ENCODE measurements around the gene RANBP6.
"Not testable (repeated sequence)": the region's sequence is repeated elsewhere in the genome, so short reads cannot be mapped to it uniquely, and the experiment has no call there.

RANBP6 gene
- total RNA-seq = 154 to 162 reads per million in 2 donors

DNA sequence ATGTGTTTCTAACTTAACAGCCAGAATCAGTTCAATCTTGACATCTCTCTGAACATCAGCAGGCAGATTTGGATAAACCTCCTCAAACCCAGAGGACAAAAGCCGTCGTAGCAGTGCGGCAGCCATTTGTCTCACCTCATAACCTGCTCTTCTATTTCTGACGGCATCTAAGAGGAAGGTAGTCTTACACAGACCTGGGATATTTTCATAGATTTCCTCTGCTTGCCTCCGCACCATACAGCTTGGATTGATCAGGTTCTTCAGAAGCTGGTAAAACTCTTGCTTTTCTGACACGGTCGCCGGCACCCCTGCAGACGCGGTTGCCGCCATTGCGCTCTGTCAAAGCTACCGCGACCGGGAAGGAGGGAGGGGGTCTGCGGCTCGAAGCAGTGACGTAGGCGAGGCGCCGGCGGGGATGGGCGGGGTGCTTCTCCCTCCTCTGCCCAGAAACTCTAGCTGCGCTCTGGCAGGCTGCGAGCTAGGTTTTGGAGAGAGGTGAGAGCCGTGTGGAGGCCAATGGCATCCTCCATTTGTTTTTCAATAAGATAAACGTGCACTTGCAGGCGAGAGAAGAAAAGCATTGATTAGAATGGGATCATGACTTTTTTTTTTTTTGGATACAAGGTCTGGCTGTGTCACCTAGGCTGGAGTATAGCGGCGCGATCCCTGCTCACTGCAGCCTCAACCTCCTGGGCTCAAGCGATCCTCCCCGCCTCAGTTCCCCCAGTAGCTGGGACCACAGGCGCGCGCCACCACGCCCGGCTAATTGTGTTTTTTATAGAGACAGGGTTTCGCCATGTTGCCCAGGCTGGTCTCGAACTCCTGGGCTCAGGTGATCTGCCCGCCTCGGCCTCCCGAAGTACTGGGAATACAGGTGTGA is at the start of gene RANBP6:
Gene RANBP6, minus strand, starts transcription at position 347 of the 880 bp plus-strand sequence. Its CDS starts 17 bp downstream, at position 330.
- peak; percentile 80 for DNase-seq

DNA sequence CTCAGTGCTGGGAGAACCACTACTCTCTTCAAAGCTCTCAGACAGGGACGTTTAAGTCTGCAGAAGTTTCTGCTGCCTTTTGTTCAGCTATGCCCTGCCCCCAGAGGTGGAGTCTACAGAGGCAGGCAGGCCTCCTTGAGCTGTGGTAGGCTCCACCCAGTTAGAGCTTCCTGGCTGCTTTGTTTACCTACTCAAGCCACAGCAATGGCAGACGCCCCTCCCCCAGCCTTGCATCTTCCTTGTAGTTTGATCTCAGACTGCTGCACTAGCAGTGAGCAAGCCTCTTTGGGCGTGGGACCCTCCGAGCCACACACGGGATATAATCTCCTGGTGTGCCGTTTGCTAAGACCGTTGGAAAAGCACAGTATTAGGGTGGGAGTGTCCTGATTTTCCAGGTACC is 47.7 kb upstream of the RANBP6 start:
- not testable (repeated sequence) for DNase-seq

DNA sequence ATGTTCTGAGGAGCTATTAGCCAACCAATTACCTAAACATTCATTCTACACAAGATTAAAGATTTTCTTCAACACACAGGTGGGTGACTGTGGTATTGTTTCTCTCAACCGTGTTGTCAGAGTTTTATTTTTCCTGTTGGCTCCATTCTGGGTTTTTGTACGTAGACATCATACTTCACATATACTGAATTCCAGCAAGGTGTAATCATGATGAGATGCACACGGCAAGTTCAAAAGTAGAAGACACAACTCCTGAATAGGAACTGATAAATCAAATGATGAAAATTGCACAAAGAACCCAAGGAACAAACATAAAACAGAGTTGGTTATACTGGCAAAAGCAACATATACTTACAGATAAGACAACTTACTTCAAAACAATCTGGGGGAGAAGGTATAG is 40.2 kb upstream of the RANBP6 start:
- DNase-seq = no peak

DNA sequence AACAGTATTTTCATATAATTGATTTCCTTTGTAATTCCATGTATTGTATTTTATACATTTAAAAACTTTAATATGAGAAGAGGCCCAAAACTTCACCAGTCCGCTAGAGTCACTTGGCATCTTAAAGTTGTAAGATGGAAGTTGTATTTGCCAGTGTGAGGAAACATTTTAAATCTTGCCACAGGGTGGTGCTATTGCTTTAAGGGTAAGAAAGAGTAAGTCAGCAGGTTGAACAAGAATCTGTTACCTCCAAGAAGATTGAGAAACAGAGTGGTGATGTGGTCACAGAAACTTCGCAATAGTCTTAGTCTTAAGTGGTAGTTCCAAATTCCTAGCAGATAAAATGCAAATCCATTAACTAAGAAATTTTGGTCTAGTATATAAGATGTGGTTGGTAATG is 39.8 kb upstream of the RANBP6 start:
- DNase-seq = no peak

DNA sequence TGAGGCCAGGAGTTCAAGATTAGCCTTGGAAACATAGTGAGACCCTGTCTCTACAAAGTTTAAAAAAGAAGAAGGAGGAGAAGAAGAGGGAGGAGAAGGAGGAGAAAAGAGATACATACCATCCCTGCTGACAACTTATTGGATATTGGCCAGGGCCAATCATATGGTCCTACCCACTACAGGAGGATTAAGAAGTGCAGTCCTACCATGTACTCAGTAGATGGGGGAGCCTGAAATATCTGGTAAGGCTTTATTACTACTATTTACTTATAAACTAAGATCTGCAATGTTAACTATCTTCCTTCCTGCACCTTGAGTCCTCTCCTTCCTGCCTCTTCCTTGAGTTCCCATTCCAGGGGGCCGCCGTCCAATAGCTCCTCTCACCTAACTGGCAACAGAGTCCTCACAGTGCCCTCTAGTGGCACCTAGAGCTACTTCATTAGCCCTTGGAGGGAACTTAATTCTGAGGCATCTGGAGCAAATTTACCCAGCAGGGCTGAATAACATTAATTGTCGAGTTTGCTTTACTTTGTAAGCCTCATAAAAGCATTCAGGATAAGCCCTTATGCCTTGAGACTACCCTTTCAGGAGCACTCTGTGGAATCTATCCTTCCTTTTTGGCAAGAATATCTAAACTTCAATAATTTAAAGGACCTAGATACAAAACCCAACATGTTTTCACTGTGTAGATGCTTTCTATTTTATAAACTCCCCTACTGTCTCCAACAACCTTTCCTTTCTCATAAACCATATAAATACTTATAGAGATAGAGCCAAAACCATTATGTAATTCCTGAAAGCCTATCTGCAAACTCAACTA is 39.1 kb upstream of the RANBP6 start:
- no peak for DNase-seq

DNA sequence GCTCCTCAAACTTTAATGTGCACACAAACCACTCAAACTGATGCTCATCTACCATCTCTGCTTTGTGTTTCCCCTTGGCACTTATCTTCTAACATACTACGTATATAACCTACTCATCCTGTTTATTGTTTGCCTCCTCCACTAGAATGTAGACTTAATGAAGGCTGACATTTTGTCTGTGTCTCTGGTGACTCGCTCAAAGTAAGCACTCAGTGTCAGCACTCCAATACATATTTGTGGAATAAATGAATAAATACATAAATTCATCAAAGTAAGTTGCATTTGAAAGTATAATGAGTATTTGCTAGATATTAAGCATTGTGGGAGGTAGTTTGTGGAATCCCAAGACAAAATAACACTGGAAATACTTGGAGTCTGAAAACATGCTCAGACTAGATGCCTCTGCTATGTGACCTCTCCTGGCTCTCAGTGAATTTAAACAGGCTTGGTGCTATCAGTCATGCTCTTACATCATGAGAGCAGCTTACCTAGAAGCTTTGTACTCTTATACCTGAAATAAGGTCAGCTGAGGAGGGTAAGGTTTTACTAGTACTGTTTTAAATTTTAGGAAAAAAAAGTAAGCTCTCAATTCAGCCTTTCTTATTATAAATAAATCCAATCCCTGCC is 37.0 kb upstream of the RANBP6 start:
- no peak for DNase-seq

DNA sequence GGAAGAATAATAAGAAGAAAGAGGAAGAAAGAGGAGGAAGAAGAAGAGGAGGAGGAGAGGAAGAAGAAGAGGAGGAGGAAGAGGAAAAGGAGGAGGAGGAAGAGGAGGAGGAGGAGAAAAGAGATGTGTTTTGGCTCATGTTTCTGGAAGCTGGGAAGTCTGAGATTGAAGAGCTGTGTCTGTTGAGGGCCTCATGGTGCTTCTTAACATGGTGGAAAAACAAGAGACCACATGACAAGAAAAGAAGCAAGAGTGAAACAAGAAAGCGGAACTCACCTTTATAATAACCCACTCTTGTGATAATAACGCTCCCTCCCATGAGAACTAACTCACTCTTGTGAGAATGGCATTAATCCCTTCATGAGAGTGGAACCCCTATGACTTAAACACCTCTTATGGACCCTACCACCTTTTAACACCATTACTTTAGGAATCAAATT is 36.1 kb upstream of the RANBP6 start:
- DNase-seq = no peak

DNA sequence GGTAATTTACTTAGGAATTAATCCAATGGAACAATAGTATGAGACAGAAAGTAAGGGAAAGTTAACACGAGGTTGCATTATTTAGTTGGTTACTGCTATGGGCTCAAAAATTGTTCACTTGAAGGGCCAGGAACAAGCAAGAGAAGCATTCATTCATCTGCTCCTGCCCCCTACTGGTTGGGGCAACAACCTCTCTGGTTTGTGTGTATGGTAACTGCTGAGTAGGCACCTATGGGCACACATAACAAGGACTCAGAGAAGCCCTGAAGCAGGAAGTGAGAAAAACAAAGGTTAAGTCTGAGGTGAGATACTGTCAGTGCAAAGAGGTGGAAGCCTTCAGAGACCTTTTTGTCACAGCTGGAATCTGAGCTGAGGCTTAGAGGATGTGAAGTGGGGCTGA is 34.4 kb upstream of the RANBP6 start:
- no peak for DNase-seq

DNA sequence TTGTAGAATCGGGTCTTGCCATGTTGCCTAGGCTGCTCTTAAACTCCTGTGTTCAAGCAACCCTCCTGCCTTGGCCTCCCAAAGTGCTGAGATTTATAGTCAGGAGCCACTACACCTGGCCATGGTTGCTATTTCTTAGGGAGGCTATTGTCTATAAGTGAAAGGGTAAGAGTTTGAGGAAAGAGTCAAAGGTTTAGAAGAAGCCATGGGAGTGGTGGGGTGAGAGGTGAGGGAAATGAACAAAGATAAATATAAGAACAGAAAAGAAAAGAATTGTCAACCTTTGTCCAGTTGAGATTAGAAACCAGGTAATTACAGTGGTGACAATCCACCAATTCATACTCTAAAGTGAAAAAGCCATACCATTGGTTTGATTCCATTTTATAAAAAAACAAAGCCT is 32.6 kb upstream of the RANBP6 start:
- no peak for DNase-seq

DNA sequence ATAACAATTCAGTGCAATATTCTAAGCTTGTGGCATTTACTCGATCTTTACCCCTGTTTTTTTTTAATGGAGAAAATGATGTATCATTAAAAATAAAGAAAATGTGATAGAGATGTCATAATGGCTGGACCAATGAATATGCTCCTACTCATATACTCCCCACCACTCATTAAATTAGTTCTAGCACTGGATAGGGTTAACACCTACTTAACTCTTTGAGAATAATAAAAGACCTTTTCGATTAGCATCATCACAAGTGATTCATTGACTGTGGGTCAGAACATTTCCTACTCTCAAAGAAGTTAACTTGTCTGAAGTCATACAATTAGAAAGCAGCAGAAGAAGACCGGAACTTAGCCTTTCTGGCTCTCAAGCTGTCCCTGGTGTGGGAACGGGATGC is 31.6 kb upstream of the RANBP6 start:
- no peak for DNase-seq

DNA sequence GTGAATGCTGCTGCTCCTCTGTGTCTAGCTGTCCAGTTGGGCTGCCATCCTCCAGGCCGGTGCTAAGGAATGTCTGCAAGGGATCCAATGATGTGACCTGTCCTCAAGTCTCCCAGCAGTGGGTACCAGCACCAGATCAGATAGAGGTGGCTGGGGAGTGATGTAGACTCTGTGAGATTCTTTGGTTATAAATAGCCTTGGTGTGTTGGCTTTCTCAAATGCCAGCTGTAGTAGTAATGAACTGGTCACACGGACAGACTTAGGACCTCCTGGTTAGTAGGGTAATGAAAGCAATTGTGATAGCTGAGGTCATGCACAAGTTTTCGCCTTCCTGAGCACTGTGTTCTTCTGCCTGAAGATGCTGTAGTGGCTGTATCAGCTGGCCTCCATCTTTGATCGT is 29.9 kb upstream of the RANBP6 start:
- DNase-seq = no peak

DNA sequence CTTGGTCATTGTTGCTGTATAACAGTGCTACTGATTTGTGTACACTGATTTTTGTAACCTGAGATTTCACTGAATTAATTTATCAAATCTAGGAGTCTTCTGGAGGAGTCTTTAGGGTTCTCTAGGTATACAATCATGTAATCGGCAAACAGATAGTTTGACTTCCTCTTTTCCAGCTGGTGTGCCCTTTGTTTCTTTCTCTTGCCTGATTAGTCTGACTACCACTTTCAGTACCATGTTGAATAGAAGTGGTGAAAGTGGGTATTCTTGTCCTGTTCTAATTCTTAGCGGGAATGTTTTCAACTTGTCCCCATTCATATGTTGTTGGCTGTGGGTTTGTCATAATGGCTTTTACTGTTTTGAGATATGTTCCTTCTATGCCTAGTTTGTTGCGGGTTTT is 24.7 kb upstream of the RANBP6 start:
- no peak for DNase-seq

DNA sequence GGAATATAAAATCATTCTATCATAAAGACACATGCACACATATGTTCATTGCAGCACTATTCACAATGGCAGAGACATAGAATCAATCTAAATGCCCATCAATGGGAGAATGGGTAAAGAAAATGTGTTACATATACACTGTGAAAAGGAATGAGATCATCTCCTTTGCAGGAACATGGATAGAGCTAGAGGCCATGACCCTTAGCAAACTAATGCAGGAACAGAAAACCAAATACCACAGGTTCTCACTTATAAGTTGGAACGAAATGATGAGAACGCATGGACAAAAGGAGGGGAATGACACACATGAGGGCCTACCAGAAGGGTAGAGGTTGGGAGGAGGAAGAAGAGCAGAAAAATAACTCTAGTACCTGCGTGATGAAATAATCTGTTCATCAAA is 21.0 kb upstream of the RANBP6 start:
- no peak for DNase-seq

DNA sequence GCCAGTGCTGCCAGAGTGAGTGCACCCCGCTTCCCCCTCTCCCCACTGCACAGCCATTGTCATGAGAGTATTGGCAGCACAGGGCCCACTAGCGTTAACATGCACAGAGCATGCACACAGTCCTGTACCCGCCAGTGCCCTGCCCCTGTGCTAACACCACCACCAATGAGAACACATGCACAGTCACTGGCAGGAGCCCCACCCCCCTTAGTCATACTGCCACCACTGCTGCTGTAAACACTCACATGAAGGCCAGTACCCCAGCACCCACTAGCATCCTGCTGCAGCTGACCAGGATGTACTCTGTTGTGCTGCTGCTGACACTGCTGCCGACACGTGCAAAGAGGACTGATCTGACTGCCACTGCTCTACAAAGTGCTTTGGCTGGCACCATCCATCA is 19.5 kb upstream of the RANBP6 start:
- no peak for DNase-seq

DNA sequence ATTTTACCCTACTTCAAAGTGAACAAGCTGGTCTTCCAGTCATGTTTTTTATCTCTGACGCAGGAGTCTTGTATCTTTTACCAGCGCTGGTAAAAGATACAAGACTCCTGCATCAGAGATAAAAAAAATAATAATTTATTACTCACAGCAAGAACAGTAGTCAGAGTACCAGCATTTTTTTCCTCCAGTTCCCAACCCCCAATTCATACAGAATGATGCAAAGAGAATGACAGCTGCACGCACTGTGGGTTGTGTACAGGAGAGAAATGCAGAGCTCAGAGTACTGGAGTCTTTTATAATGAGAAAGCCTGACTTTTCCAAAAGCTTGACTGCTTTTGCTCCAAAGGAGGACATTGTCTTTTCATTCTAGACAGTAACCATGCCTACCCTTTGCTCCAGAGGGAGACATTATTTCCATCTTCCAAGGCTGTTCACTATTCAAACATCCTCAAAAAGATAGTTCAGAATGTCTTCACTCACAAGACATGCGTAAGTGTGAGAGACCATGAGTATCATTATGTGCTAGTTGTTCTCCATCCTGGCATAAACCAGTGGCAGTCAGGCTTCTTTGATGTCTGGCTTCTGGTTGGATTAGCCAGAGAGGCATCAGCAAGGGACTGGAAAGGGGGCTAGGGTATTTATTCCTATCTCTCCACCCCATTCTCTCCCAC is 14.3 kb upstream of the RANBP6 start:
- no peak for DNase-seq

DNA sequence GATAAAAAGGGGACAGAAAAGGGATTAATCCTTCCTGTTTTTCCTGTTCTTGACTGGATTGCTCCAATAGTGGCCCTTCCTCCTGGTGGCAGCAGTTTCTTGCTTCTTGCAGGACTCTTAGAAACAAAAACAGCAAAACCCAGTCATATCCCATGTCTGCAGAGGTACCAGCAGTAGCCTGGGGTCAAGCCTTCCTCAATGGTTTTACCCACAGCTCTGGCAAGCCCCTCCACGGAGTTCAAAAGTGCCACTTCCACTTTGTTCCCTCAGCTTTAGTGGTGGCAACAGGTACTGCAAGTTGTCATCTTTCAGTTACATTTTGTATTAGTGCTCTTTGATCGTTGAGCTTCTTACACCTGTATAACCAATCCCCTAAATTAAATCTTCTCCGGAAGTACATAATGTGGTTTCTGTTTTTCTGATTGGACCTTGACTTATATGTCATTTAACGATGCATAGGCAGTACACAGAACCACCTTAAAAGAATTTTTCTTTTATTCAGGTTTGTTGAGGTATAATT is 8.7 kb upstream of the RANBP6 start:
- no peak for DNase-seq

DNA sequence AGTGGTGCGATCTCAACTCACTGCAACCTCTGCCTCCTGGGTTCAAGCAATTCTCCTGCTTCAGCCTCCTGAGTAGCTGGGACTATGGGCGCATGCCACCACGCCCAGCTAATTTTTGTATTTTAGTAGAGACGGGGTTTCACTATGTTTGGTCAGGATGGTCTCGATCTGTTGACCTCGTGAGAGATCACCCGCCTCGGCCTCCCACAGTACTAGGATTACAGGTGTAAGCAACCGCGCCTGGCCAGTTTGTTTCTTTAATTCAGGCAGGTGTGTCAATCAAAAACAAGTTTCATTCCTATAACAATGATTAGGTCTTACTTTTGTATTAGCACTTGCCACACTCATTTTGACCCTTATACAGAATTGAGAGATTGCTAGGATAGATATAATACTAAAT is 1.6 kb upstream of the RANBP6 start:
- not testable (repeated sequence) for DNase-seq

DNA sequence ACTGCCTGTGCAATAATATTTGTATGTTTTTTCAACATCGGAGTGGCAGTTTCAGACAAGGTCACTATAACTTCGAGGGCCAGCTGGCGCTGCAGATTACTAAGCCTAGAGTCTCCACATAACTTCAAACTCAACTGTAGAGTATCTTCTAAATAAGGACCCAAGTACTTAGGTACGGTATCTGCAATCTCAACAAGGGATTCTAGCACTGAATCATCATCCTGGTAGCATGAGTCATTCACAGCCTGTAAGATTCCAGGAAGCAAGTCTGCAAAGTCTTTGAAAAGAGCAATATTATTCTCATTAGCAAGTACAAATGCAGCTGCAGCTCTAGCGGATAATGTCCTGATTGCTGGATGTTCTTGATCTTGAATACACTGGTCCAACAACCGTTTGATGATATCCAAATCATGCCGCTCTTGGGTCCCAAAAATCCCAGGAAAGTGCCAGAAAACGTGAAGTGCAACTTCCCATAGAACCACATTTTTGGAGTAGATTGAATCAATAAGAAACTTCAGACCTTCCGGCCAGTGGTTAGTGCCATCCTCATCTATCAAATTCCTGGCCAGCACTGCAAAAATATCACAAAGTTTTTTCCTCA is 654 bp downstream of the RANBP6 start:
- DNase-seq = no peak

DNA sequence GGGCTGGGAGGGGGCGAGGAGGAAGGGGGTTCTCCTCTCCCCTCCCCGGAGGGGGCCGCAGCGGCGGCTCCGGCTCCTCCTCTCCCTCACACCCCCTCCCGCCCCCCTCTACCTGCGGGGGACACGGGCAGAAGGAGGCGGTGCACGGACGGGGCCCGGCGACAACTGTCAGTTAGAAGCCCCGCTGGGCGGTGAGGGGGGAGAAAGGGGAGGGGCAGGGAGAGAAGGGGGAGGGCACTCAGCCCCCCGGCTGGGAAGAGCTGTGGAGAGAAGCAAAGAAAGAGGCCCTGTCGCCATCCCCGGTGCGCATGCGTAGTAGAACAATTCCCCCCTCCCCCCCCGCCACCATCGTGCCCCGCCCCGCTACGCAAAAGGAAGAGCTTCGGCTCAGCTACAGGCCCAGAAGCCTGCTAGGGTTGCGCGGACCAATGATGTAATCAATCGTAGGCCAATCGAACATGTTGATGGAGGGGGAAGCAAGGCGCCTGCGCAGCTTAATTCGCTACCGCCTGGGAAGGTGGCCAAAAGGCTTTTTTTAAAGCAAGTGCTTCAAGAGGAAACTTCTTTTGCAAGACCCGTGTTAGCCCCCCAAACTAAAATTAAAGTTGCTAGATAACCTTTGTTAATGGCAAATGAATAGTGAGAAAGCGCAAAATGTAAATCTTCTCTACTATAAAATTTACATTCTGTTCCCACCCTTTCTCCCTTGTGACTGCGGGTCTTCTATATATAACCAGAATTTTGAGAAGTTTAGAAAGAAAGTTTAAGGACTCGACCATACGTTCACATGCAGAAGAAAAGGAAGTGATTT is 7.0 kb downstream of the RANBP6 start:
- DNase-seq = peak; percentile 75

DNA sequence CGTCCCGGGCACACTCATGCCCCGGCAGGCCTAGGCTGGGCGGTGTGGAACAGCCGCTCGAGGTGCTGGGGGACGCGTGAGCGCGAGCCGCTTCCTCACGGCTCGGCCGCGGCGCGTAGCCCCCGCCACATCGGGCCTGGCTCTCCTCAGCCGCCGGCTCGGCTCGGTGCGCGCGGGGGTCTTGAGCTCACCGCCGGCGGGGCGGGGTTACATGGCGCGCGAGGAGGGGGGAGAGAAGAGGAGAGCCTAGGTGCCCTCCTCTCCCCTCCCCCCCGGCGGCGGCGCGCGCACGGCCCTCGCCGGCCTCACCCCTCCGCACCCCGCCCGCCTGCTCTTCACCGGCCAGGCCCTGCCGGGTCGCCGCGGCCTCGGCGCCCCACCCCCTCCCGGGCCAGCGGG is 7.7 kb downstream of the RANBP6 start:
- peak; percentile 75 for DNase-seq

DNA sequence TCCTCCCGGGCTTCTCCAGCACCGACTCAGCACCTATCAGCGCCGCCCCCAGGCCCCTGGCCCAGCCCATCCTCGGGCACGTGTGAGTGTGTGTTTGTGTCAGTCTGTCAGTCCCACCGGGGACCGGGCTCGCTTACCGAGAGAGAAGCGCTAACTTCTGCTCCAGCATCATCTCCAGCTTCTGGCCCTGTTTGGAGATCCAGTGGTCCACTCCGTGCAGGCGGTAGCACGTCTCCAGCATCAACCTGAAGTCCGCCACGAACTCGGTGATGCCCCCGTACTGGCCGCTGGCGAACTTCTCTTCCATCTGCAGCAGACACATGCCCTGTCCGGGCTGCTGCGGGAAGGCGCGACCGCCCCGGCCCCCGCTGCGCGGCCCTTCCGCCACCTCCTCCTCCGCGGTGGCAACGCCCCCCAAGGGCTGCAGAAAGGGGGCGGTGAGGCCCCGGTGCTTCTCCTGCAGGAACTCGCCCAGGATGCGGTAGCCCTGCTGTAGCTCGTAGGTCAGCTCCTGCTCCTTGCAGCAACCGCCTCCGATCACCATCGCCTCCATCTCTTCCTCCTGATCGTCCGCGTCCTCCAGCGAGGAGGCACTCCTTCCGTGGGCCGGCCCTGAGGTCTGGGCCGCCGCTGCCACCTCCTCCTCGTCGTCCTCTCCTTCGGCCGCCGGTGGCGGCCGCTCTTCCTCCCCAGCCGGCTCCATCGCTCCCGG is 8.2 kb downstream of the RANBP6 start:
- DNase-seq = peak; percentile 89

Data from activated gamma-delta T cell (primary cell).